Small intestine (tissue), 16 donors: ENCODE results near the gene MED19. TPM values are rescaled to one million over a fixed set of nuclear protein-coding genes. Genes with fewer than 3 reads are reported as not detected.

Experiments
- DNase-seq, 2 donors: peaks; one replicate each; pipeline versions ENCODE4 v3.0.0 to v3.0.0-alpha.2; 2013
- FAIRE-seq: peaks from 2 replicates; lab custom pipeline; 2012; peaks lifted over from hg19 to GRCh38; lab: Jason Lieb, UNC
- H3K27ac ChIP-seq, 3 donors: one replicate each; pipeline ENCODE4 v1.5.1; 2013; ENCODE audit warnings: low read length in 2 of 3, mild to moderate bottlenecking in 2 of 3, control low read depth in 1 of 3, inconsistent platforms in 1 of 3, low read depth in 1 of 3, moderate library complexity in 1 of 3
- H3K27me3 ChIP-seq, 3 donors: one replicate each; pipeline ENCODE4 v1.6.1; 2013; ENCODE audit warnings: low read length in 3 of 3, inconsistent platforms in 1 of 3; ENCODE audit not compliant: control insufficient read depth in 3 of 3, insufficient read depth in 3 of 3
- H3K36me3 ChIP-seq, 3 donors: one replicate each; pipeline ENCODE4 v1.6.1; 2013; ENCODE audit warnings: low read length in 3 of 3, inconsistent platforms in 1 of 3, low read depth in 1 of 3, mild to moderate bottlenecking in 1 of 3, moderate library complexity in 1 of 3; ENCODE audit not compliant: control insufficient read depth in 3 of 3, insufficient read depth in 2 of 3
- H3K4me1 ChIP-seq, 3 donors: one replicate each; pipeline ENCODE4 v1.6.1; 2013; ENCODE audit warnings: low read length in 2 of 3, inconsistent platforms in 1 of 3, low read depth in 1 of 3, mild to moderate bottlenecking in 1 of 3, moderate library complexity in 1 of 3; ENCODE audit not compliant: control insufficient read depth in 3 of 3, insufficient read depth in 2 of 3
- H3K4me3 ChIP-seq, 3 donors: one replicate each; pipeline ENCODE4 v1.5.1; 2013; ENCODE audit warnings: low read length in 3 of 3, control low read depth in 1 of 3, inconsistent platforms in 1 of 3, low read depth in 1 of 3, mild to moderate bottlenecking in 1 of 3, moderate library complexity in 1 of 3
- H3K9me3 ChIP-seq, 2 donors: one replicate each; pipeline ENCODE4 v1.6.1; 2013; ENCODE audit warnings: low read depth in 1 of 2, low read length in 1 of 2; ENCODE audit not compliant: control insufficient read depth in 2 of 2, insufficient read depth in 1 of 2
- WGBS, 3 donors: extraction: QIAGEN DNeasy Blood & Tissue Kit; methylation state at CpG; one replicate each; pipeline ENCODE4 v1.1.7; 2013; 5-methylcytosine and 5-hydroxymethylcytosine counted together
- long read RNA-seq, 10 donors: transcript quantifications; one replicate each; lab custom pipeline, GENCODE V29; 2026
- polyA plus RNA-seq, 4 donors: library from polyadenylated mRNA; stranded (reverse) in 3 of 4; unstranded in 1 of 4; fragments of 200-250 nt in 3 of 4; fragments of 120-200 nt in 1 of 4; gene quantifications; one replicate each; pipeline versions ENCODE4 v1.2.1 to v1.2.3, GENCODE V29; 2013
- donor health status: healthy with polysubstance abuse.
- donor health status: control.
- donor health status: control.
- donor health status: Bipolar disorder and iron deficiency.
- donor health status: healthy.

MED19 gene, protein sequence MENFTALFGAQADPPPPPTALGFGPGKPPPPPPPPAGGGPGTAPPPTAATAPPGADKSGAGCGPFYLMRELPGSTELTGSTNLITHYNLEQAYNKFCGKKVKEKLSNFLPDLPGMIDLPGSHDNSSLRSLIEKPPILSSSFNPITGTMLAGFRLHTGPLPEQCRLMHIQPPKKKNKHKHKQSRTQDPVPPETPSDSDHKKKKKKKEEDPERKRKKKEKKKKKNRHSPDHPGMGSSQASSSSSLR
- 10 to 100 TPM; 12.4 to 18.4 (median 17.0) TPM for polyA plus RNA-seq
- long read RNA-seq, donor 1, transcript MED19-202 (5 exons, 1,203 nt) = major isoform, 13 of 44 reads
- long read RNA-seq, donor 1, partial matches to known transcripts = 27 of 44 reads
- long read RNA-seq, donor 1, other reads (novel, unspliced or antisense) = 0 of 44 reads
- long read RNA-seq, donor 2, partial matches to known transcripts = 0 of 3 reads
- long read RNA-seq, donor 2, other reads (novel, unspliced or antisense) = 0 of 3 reads
- long read RNA-seq, donor 3, partial matches to known transcripts = 0 of 4 reads
- long read RNA-seq, donor 3, other reads (novel, unspliced or antisense) = 0 of 4 reads
- long read RNA-seq, donor 4 = 0 reads
- long read RNA-seq, donor 5, partial matches to known transcripts = 0 of 1 reads
- long read RNA-seq, donor 5, other reads (novel, unspliced or antisense) = 0 of 1 reads
- long read RNA-seq, donor 6, transcript MED19-202 (5 exons, 1,203 nt) = major isoform, 5 of 7 reads
- long read RNA-seq, donor 6, partial matches to known transcripts = 0 of 7 reads
- long read RNA-seq, donor 6, other reads (novel, unspliced or antisense) = 0 of 7 reads
- long read RNA-seq, donor 7 = 0 reads
- long read RNA-seq, donor 8, partial matches to known transcripts = 0 of 3 reads
- long read RNA-seq, donor 8, other reads (novel, unspliced or antisense) = 0 of 3 reads
- long read RNA-seq, donor 9, partial matches to known transcripts = 0 of 2 reads
- long read RNA-seq, donor 9, other reads (novel, unspliced or antisense) = 0 of 2 reads
- long read RNA-seq, donor 10, transcript MED19-202 (5 exons, 1,203 nt) = major isoform, 5 of 13 reads
- long read RNA-seq, donor 10, partial matches to known transcripts = 7 of 13 reads
- long read RNA-seq, donor 10, other reads (novel, unspliced or antisense) = 0 of 13 reads

- peak within 1 kb of the TSS; percentile 87 to 100 (median 91) for H3K4me3 ChIP-seq
- H3K27me3 ChIP-seq = no peaks in the 10 kb centered on the region
- H3K27ac ChIP-seq = peak within 1 kb of the TSS; percentile 80 to 94 (median 89)
- no peaks in the 10 kb centered on the region for H3K36me3 ChIP-seq
- peaks cover 8 to 19% (median 11%) of the 10 kb centered on the region in 3 donors for H3K4me1 ChIP-seq
- DNase-seq = peak; percentile 94
- WGBS, 3 donors = 2 to 5% (median 3%) methylated on average over 44 to 51 of the region's 51 CpGs
- no peak for FAIRE-seq
- H3K9me3 ChIP-seq = no peaks in the 10 kb centered on the region
Measured at GRCh38 chr11:57711414-57712255, at the start of gene MED19. Gene MED19, minus strand, starts transcription at chr11:57712215. Its CDS starts 36 bp downstream, at chr11:57712179.

DNA sequence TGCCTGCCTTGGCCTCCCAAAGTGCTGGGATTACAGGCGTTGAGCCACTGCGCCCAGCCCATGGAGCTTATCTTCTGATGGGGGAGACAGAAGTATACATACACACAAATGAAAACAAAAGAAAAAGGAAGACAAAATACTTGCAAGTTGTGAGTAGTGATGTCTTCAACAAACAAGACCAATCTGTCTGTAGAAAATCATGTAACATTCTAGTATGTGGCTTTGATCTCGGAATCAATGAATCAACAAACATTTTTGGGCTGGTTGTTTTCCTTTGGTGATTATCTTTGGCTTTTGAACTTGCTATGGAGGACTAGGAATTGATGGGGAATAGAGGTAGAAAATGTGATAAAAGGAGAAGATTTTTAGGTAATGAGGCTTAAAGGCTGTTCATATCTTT lies 46.2 kb upstream of the MED19 start:
- H3K9me3 ChIP-seq = peaks cover 0 to under 1% of the 10 kb centered on the region in 2 donors
- H3K36me3 ChIP-seq = peaks cover 0 to under 1% (median 0%) of the 10 kb centered on the region in 3 donors
- DNase-seq (no peak), FAIRE-seq (no peak)
- no peaks in the 10 kb centered on the region for H3K4me1 ChIP-seq
- no peak overlapping the region for H3K4me3 ChIP-seq
- H3K27ac ChIP-seq = no peak overlapping the region
- WGBS, 3 donors = 82 to 92% (median 87%) methylated on average over 3 of the region's 3 CpGs
- no peaks in the 10 kb centered on the region for H3K27me3 ChIP-seq

DNA sequence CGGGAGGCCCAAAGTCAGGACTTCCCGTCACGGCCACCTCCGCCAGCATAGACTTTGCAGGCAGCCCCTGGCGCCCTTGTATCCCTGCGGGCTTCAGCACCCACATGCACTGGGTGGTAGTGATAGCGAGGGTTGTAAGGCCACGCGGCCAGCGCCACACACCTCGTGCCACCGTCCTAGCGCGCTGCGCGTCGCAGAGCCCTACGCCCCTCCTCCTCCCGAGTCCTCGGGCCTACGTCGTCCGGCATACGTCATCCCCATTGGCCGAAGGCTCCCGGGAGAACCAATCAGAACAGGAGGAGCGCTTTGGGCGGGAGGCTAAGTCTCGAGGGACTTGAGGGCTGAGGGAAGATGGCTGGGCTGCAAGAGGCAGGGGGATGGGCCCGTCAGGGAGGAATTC lies 40.9 kb upstream of the MED19 start:
- H3K9me3 ChIP-seq = peaks cover 0 to 5% of the 10 kb centered on the region in 2 donors
- no peak overlapping the region for H3K4me3 ChIP-seq
- peaks cover 0 to 3% (median 0%) of the 10 kb centered on the region in 3 donors for H3K36me3 ChIP-seq
- DNase-seq (no peak), FAIRE-seq (no peak)
- peaks cover 0 to 4% (median 0%) of the 10 kb centered on the region in 3 donors for H3K4me1 ChIP-seq
- 98 to 99% (median 98%) methylated on average over 30 of the region's 30 CpGs for WGBS, 3 donors
- no peaks in the 10 kb centered on the region for H3K27me3 ChIP-seq
- no peak overlapping the region for H3K27ac ChIP-seq

GRCh38 chr11:57751676-57752253 lies 39.8 kb upstream of the MED19 start, which contains the start of gene BTBD18:
Gene BTBD18, minus strand, starts transcription at chr11:57751819. Its CDS starts 631 bp downstream, at chr11:57751188.
- H3K9me3 ChIP-seq = peaks cover 0 to 5% of the 10 kb centered on the region in 2 donors
- no peak within 1 kb of the TSS for H3K4me3 ChIP-seq
- no peaks in the 10 kb centered on the region for H3K27me3 ChIP-seq
- DNase-seq (peak; percentile 63 to 79), FAIRE-seq (no peak)
- H3K4me1 ChIP-seq = peaks cover 0 to 4% (median 0%) of the 10 kb centered on the region in 3 donors
- peaks cover 0 to 3% (median 0%) of the 10 kb centered on the region in 3 donors for H3K36me3 ChIP-seq
- no peak within 1 kb of the TSS for H3K27ac ChIP-seq
- 37 to 56% (median 45%) methylated on average over 10 of the region's 10 CpGs for WGBS, 3 donors

GRCh38 chr11:57751176-57751575 lies 39.2 kb upstream of the MED19 start:
- FAIRE-seq (no peak), DNase-seq (no peak)
- Histone ChIP-seq H3K9me3 (peaks cover 0 to 5% of the 10 kb centered on the region in 2 donors), H3K4me1 (peaks cover 0 to 4% (median 0%) of the 10 kb centered on the region in 3 donors), H3K27me3 (no peaks in the 10 kb centered on the region), H3K27ac (no peak overlapping the region), H3K36me3 (peaks cover 0 to 3% (median 0%) of the 10 kb centered on the region in 3 donors), H3K4me3 (no peak overlapping the region)

GRCh38 chr11:57746920-57747319 lies 34.9 kb upstream of the MED19 start:
- WGBS, 3 donors = 86 to 90% (median 86%) methylated on average over 1 of the region's 1 CpG

GRCh38 chr11:57745206-57745605 lies 33.2 kb upstream of the MED19 start:
- peaks cover 0 to 8% (median 5%) of the 10 kb centered on the region in 3 donors for H3K4me1 ChIP-seq
- H3K4me3 ChIP-seq = no peak overlapping the region
- no peaks in the 10 kb centered on the region for H3K27me3 ChIP-seq
- no peak overlapping the region for H3K27ac ChIP-seq
- WGBS, 3 donors = 90 to 91% (median 91%) methylated on average over 5 of the region's 5 CpGs
- no peaks in the 10 kb centered on the region for H3K9me3 ChIP-seq
- DNase-seq (no peak), FAIRE-seq (no peak)
- peaks cover 6 to 34% (median 9%) of the 10 kb centered on the region in 3 donors for H3K36me3 ChIP-seq

More at GRCh38 chr11:57746920-57747319, 34.9 kb upstream of the MED19 start:
- peaks cover 6 to 33% (median 9%) of the 10 kb centered on the region in 3 donors for H3K36me3 ChIP-seq
- H3K27me3 ChIP-seq = no peaks in the 10 kb centered on the region
- no peak overlapping the region for H3K27ac ChIP-seq
- peaks cover 0 to 8% (median 7%) of the 10 kb centered on the region in 3 donors for H3K4me1 ChIP-seq
- DNase-seq = no peak
- no peaks in the 10 kb centered on the region for H3K9me3 ChIP-seq
- H3K4me3 ChIP-seq = no peak overlapping the region
- no peak for FAIRE-seq
